Ishikawa (cell line): ENCODE measurements around the gene LRRC8E.

Experiments
- CEBPB ChIP-seq: IDR thresholded peaks from 2 replicates; pipeline ENCODE4 v1.6.1; 2012
- CREB1 ChIP-seq: IDR thresholded peaks from 2 replicates; pipeline ENCODE4 v1.6.1; 2012; ENCODE audit warnings: low read depth
- EGR1 ChIP-seq: IDR thresholded peaks from 2 replicates; pipeline ENCODE4 v1.6.1; 2012
- EP300 ChIP-seq: IDR thresholded peaks from 2 replicates; pipeline ENCODE4 v1.6.1; 2012; ENCODE audit warnings: borderline replicate concordance
- FOXM1 ChIP-seq: IDR thresholded peaks from 2 replicates; pipeline ENCODE4 v1.6.1; 2012; ENCODE audit warnings: low read depth, borderline replicate concordance
- NFIC ChIP-seq: IDR thresholded peaks from 2 replicates; pipeline ENCODE4 v1.6.1; 2012
- RAD21 ChIP-seq: IDR thresholded peaks from 2 replicates; pipeline ENCODE4 v1.6.1; 2012; ENCODE audit warnings: low read depth
- TAF1 ChIP-seq: IDR thresholded peaks from 2 replicates; pipeline ENCODE4 v1.6.1; 2012; ENCODE audit warnings: low read depth, mild to moderate bottlenecking
- TCF12 ChIP-seq: IDR thresholded peaks from 2 replicates; pipeline ENCODE4 v1.6.1; 2012; ENCODE audit warnings: low read depth
- TEAD4 ChIP-seq: IDR thresholded peaks from 2 replicates; pipeline ENCODE4 v1.6.1; 2012
- YY1 ChIP-seq: IDR thresholded peaks from 2 replicates; pipeline ENCODE4 v1.6.1; 2012; ENCODE audit warnings: low read depth
- ZBTB7A ChIP-seq: IDR thresholded peaks from 2 replicates; pipeline ENCODE4 v1.6.1; 2012; ENCODE audit warnings: low read depth
- TF ChIP-seq, protein P1 (sequence below): IDR thresholded peaks from 2 replicates; pipeline ENCODE4 v1.6.1; 2012
- TF ChIP-seq, protein P2 (sequence below): IDR thresholded peaks from 2 replicates; pipeline ENCODE4 v1.6.1; 2012
- TF ChIP-seq, protein P3 (sequence below): IDR thresholded peaks from 2 replicates; pipeline ENCODE4 v1.6.1; 2012; ENCODE audit warnings: low read depth, mild to moderate bottlenecking

Gene LRRC8E

DNA sequence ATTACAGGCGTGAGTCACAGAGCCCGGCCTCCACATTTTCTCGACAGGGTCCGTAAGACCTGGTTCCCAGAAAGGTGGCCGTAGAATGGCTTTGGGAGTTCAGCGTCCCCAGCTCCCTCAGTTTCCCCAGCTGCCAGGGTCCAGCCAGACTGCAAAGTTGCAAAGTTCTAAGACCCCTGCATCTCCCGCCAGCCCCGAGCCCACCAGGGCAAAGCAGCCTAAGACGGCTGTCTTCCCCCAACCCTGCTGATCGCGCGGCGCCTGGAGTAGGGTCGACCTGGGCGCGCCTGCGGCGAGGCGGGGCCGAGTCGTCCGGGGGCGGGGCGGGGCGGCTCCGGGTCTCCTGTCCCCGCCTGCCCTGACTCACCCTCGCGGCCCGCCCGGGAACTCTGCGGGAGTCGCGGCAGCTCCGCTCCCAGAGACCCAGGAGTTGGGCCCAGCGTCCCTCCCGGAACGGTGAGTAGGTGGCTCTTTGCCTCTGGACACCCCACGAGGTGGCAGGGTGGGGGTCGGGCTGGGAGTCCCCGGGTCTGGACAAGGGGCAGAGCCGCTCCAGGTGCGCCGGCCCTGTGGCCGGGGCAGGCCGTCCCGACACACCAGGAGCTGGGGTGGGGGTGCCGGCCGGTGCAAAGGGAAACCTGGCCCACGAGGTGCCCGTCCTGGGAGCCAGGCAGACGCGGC is at the start of gene LRRC8E:
Gene LRRC8E, plus strand, starts transcription at position 366 of the 681 bp plus-strand sequence. CDS start 7,094 bp downstream, outside the sequence.
- TF ChIP-seq, protein P1, sequence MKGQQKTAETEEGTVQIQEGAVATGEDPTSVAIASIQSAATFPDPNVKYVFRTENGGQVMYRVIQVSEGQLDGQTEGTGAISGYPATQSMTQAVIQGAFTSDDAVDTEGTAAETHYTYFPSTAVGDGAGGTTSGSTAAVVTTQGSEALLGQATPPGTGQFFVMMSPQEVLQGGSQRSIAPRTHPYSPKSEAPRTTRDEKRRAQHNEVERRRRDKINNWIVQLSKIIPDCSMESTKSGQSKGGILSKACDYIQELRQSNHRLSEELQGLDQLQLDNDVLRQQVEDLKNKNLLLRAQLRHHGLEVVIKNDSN: no peak
- TF ChIP-seq EGR1 (peak; percentile 18; the same call in 1 of the 2 replicates), FOXM1 (no peak), RAD21 (no peak), NFIC (no peak), TEAD4 (no peak), ZBTB7A (peak; percentile 77), TAF1 (peak; percentile 56), EP300 (no peak), YY1 (no peak), CREB1 (no peak), CEBPB (no peak), TCF12 (no peak)
- TF ChIP-seq, protein P2, sequence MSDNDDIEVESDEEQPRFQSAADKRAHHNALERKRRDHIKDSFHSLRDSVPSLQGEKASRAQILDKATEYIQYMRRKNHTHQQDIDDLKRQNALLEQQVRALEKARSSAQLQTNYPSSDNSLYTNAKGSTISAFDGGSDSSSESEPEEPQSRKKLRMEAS: peak; percentile 37; the same call in 1 of the 2 replicates
- TF ChIP-seq, protein P3, sequence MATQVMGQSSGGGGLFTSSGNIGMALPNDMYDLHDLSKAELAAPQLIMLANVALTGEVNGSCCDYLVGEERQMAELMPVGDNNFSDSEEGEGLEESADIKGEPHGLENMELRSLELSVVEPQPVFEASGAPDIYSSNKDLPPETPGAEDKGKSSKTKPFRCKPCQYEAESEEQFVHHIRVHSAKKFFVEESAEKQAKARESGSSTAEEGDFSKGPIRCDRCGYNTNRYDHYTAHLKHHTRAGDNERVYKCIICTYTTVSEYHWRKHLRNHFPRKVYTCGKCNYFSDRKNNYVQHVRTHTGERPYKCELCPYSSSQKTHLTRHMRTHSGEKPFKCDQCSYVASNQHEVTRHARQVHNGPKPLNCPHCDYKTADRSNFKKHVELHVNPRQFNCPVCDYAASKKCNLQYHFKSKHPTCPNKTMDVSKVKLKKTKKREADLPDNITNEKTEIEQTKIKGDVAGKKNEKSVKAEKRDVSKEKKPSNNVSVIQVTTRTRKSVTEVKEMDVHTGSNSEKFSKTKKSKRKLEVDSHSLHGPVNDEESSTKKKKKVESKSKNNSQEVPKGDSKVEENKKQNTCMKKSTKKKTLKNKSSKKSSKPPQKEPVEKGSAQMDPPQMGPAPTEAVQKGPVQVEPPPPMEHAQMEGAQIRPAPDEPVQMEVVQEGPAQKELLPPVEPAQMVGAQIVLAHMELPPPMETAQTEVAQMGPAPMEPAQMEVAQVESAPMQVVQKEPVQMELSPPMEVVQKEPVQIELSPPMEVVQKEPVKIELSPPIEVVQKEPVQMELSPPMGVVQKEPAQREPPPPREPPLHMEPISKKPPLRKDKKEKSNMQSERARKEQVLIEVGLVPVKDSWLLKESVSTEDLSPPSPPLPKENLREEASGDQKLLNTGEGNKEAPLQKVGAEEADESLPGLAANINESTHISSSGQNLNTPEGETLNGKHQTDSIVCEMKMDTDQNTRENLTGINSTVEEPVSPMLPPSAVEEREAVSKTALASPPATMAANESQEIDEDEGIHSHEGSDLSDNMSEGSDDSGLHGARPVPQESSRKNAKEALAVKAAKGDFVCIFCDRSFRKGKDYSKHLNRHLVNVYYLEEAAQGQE: no peak

DNA sequence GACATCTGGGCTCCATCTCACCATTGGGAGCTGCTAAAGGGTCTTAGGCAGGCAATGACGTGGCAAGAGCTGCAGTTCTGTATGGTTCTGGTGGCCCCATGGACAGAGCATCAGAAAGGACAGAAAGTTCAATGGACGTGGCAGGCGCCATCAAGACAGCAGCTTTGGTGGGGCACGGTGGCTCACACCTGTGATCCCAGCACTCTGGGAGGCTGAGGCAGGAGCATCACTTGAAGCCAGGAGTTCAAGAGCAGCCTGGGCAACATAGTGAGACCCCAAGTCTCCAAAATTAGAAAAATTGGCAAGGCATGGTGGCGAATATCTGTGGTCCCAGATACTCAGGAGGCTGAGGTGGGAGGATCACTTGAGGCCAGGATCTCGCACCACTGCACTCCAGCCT is 48.8 kb upstream of the LRRC8E start:
- TF ChIP-seq ZBTB7A: no peak
- TF ChIP-seq CEBPB: no peak
- TF ChIP-seq TAF1: no peak
- TF ChIP-seq, protein P3: no peak
- no peak for TF ChIP-seq RAD21
- TF ChIP-seq, protein P1: no peak
- TF ChIP-seq, protein P2: no peak
- TF ChIP-seq TCF12: no peak
- no peak for TF ChIP-seq YY1
- no peak for TF ChIP-seq FOXM1
- TF ChIP-seq NFIC: no peak

DNA sequence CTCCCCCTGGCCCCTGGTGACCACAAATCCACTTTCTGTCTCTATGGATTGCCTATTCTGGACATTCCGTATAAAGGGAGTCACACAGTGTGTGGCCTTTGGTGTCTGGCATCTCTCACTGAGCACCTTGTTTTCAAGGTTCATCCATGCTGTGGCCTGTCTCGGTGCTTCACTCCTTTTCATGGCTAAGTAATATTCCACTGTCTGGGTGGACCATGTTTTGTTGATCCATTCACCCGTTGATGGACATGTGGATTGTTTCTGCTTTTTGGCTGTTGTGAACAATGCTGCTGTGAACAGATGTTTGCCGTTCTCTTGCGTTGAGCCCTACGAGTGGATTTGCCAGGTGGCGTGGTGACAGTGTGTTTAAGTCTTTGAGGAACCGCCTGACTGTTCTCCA is 47.7 kb upstream of the LRRC8E start:
- TF ChIP-seq, protein P2: no peak
- TF ChIP-seq TCF12 (no peak), CREB1 (no peak), FOXM1 (no peak)

DNA sequence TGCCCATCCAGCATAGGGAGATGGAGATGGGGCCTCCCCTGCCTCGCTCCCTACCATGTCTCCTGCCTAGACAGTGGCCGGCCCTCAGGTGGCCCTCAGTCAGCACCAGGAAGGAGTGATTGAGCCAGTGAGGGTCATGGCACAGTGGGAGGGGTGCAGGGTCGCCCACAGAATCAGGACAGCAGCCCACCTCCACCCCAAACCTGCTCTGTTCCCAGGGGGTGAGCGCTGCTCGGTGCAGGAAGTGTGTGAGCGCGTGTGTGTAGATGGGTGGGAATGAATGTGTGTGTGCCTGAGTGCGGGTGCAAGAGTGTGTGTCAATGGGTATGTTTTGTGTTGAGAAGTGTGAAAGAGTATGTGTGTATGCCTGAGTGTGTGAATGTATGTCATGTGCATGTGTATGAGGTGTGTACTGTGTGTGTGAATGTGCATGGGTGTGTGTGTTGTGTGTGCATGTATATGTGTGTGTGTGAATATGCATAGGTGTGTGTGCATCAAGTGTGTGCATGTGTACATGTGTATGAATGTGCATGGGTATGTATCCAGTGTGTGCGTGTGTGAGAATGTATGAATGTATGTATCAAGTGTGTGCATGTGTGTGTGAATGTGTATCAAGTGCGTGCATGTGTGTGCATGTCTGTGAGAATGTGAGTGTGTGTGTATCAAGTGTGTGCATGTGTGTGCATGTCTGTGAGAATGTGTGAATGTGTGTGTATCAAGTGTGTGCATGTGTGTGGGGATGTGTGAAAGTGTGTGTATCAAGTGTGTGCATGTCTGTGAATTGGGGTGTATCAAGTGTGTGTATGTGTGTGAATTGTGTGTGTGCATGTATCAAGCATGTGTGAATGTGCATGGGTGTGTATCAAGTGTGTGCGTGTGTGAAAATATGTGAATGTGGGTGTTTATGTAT is 46.3 kb upstream of the LRRC8E start:
- TF ChIP-seq CEBPB: no peak
- TF ChIP-seq EP300: no peak
- TF ChIP-seq CREB1: no peak
- TF ChIP-seq, protein P2: no peak
- TF ChIP-seq, protein P3: no peak
- no peak for TF ChIP-seq YY1
